ENCODE data around the gene ECHS1. TPM values are rescaled to one million over a fixed set of nuclear protein-coding genes. Genes with fewer than 3 reads are reported as not detected.

ECHS1 gene
- total RNA-seq, 1 experiment from 2014 or later = 90.7 TPM

GRCh38 chr10:133350950-133351329 lies 22.2 kb downstream of the ECHS1 start:
- DNase-seq = no peak
- H4K20me1 ChIP-seq (ENCODE audit: insufficient read depth) = no peaks in the 10 kb centered on the region
- H3K36me3 ChIP-seq (ENCODE audit: low read depth) = no peaks in the 10 kb centered on the region
- H3K9me2 ChIP-seq (ENCODE audit: insufficient read depth) = no peaks in the 10 kb centered on the region
- H3K27ac ChIP-seq = no peak overlapping the region
- ChIA-PET POLR2A (ENCODE audit: unreplicated experiment) (no interaction called here), CTCF (no interaction called here)
- no peaks in the 10 kb centered on the region for H3K27me3 ChIP-seq (ENCODE audit: insufficient read depth, low read depth)
- H3F3A ChIP-seq (ENCODE audit: insufficient read depth, low read depth) = no peaks in the 10 kb centered on the region
- H3K9me3 ChIP-seq (ENCODE audit: insufficient read depth, low read depth) = no peaks in the 10 kb centered on the region
- intact Hi-C loops (cut with micrococcal nuclease; ENCODE audit: unreplicated experiment) = no loop called here
- no peak for TF ChIP-seq CTCF (conservative IDR thresholded peaks at IDR 0.05)
- TF ChIP-seq EZH2 (IDR thresholded peaks at IDR 0.05; ENCODE audit: low read depth) = no peak
- no peaks in the 10 kb centered on the region for H3K79me2 ChIP-seq (ENCODE audit: low read depth)
- H3K4me2 ChIP-seq = no peak overlapping the region
- BruUV-seq (replicated peaks) = no TSS peak
- no peak overlapping the region for H2AFZ ChIP-seq
- H3K4me3 ChIP-seq = no peak overlapping the region
- H3K4me1 ChIP-seq (replicated peaks; ENCODE audit: insufficient read depth) = no peaks in the 10 kb centered on the region

GRCh38 chr10:133350283-133350949 lies 22.7 kb downstream of the ECHS1 start:
- ChIA-PET CTCF (no interaction called here), POLR2A (ENCODE audit: unreplicated experiment) (no interaction called here)
- no peaks in the 10 kb centered on the region for H3K36me3 ChIP-seq (ENCODE audit: low read depth)
- no peak for DNase-seq
- H3K9me3 ChIP-seq (ENCODE audit: insufficient read depth, low read depth) = no peaks in the 10 kb centered on the region
- no peaks in the 10 kb centered on the region for H3K9me2 ChIP-seq (ENCODE audit: insufficient read depth)
- H3F3A ChIP-seq (ENCODE audit: insufficient read depth, low read depth) = no peaks in the 10 kb centered on the region
- H3K4me2 ChIP-seq = no peak overlapping the region
- H3K27ac ChIP-seq = no peak overlapping the region
- no peaks in the 10 kb centered on the region for H3K79me2 ChIP-seq (ENCODE audit: low read depth)
- no peak for TF ChIP-seq EZH2 (IDR thresholded peaks at IDR 0.05; ENCODE audit: low read depth)
- TF ChIP-seq CTCF (conservative IDR thresholded peaks at IDR 0.05) = no peak
- no TSS peak for BruUV-seq (replicated peaks)
- no peak overlapping the region for H3K4me3 ChIP-seq
- intact Hi-C loops (cut with micrococcal nuclease; ENCODE audit: unreplicated experiment) = no loop called here
- no peaks in the 10 kb centered on the region for H4K20me1 ChIP-seq (ENCODE audit: insufficient read depth)
- no peaks in the 10 kb centered on the region for H3K4me1 ChIP-seq (replicated peaks; ENCODE audit: insufficient read depth)
- no peaks in the 10 kb centered on the region for H3K27me3 ChIP-seq (ENCODE audit: insufficient read depth, low read depth)
- no peak overlapping the region for H2AFZ ChIP-seq

DNA sequence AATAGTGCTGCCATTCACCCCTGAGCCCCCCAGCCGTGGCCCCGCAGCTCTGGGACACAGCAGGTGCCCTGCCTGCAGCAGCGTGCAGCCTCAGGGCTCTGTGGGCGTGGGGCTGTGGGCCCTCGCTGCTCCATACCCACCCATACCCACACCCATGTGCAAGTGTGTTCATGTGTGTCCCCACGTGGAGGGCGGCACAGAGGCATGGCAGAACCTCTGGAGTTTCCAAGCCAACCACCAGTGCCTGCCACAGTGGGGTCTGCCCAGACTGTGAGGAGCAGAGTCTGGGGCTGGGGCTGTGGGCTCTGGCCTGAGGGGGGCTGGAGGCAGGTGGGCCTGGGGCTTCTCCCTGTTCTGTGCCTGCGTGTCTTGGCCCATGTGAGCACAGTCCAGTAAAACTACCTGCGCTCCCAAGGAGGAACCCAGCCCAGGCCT lies 23.6 kb downstream of the ECHS1 start:
- no peak overlapping the region for H3K4me2 ChIP-seq
- no peak overlapping the region for H2AFZ ChIP-seq
- H3K27ac ChIP-seq = no peak overlapping the region
- no peaks in the 10 kb centered on the region for H4K20me1 ChIP-seq (ENCODE audit: insufficient read depth)
- CTCF ChIA-PET = no interaction called here
- H3K4me3 ChIP-seq = no peak overlapping the region
- H3F3A ChIP-seq (ENCODE audit: insufficient read depth, low read depth) = no peaks in the 10 kb centered on the region
- DNase-seq = no peak
- POLR2A ChIA-PET (ENCODE audit: unreplicated experiment) = no interaction called here
- no peaks in the 10 kb centered on the region for H3K79me2 ChIP-seq (ENCODE audit: low read depth)
- TF ChIP-seq EZH2 (IDR thresholded peaks at IDR 0.05; ENCODE audit: low read depth) (no peak), CTCF (conservative IDR thresholded peaks at IDR 0.05) (no peak)
- H3K9me2 ChIP-seq (ENCODE audit: insufficient read depth) = no peaks in the 10 kb centered on the region
- intact Hi-C loops (cut with micrococcal nuclease; ENCODE audit: unreplicated experiment) = no loop called here
- H3K27me3 ChIP-seq (ENCODE audit: insufficient read depth, low read depth) = no peaks in the 10 kb centered on the region
- H3K4me1 ChIP-seq (replicated peaks; ENCODE audit: insufficient read depth) = no peaks in the 10 kb centered on the region
- no peaks in the 10 kb centered on the region for H3K9me3 ChIP-seq (ENCODE audit: insufficient read depth, low read depth)
- no peaks in the 10 kb centered on the region for H3K36me3 ChIP-seq (ENCODE audit: low read depth)
- no TSS peak for BruUV-seq (replicated peaks)
